ENCODE measurements around the gene EIF1AD. TPM values are rescaled to one million over a fixed set of nuclear protein-coding genes. Genes with fewer than 3 reads are reported as not detected.
"Not testable (repeated sequence)": the region's sequence is repeated elsewhere in the genome, so short reads cannot be mapped to it uniquely, and the experiment has no call there.

The EIF1AD gene
- total and polyA plus RNA-seq, 9 donors, result 15.2 to 42.1 (median 30.2) TPM

GRCh38 chr11:66026017-66026529, 24.1 kb upstream of the EIF1AD start, which contains the start of gene CATSPER1:
Gene CATSPER1 (minus strand): TSS chr11:66026479. CDS start chr11:66026379, 100 bp downstream.
- Histone ChIP-seq H3K4me1 (ENCODE audit: insufficient read depth) (no peaks in the 10 kb centered on the region), H3K27ac (no peak within 1 kb of the TSS), H3K4me3 (no peak within 1 kb of the TSS), H3K36me3 (no peaks in the 10 kb centered on the region), H3K9me3 (no peaks in the 10 kb centered on the region), H3K27me3 (no peaks in the 10 kb centered on the region)
- no peak for DNase-seq
- TF ChIP-seq CTCF (IDR thresholded peaks at IDR 0.05), result no peak
- no peak for TF ChIP-seq EP300 (IDR thresholded peaks at IDR 0.05)
- TF ChIP-seq POLR2A (IDR thresholded peaks at IDR 0.05), result no peak
- intact Hi-C loops (cut with DNase I), result no loop called here
- WGBS, 3 donors, result 84 to 88% (median 86%) methylated on average over 18 of the region's 18 CpGs

- H3K4me3 ChIP-seq; DNase-seq; H3K9me3 ChIP-seq; H3K27me3 ChIP-seq; intact Hi-C loops (cut with DNase I); H3K27ac ChIP-seq; H3K36me3 ChIP-seq; H3K4me1 ChIP-seq (ENCODE audit: insufficient read depth): not testable (repeated sequence)
- 68 to 84% (median 83%) methylated on average over 5 of the region's 5 CpGs for WGBS, 3 donors
Measured at GRCh38 chr11:66023186-66023440, 21.2 kb upstream of the EIF1AD start.

- H3K27ac ChIP-seq, result no peak overlapping the region
- peak; percentile 50 to 84 (median 70) for DNase-seq
Measured at GRCh38 chr11:66022401-66023185, 20.6 kb upstream of the EIF1AD start.

GRCh38 chr11:66020618-66021357, 18.8 kb upstream of the EIF1AD start:
- DNase-seq, result no peak
- no peak overlapping the region for H3K4me3 ChIP-seq
- no peaks in the 10 kb centered on the region for H3K36me3 ChIP-seq
- no peaks in the 10 kb centered on the region for H3K4me1 ChIP-seq (ENCODE audit: insufficient read depth)
- intact Hi-C loops (cut with DNase I), result no loop called here
- H3K9me3 ChIP-seq, result no peaks in the 10 kb centered on the region
- H3K27ac ChIP-seq, result no peak overlapping the region
- TF ChIP-seq EP300 (IDR thresholded peaks at IDR 0.05) (no peak), POLR2A (IDR thresholded peaks at IDR 0.05) (no peak), CTCF (IDR thresholded peaks at IDR 0.05) (no peak)
- 81 to 83% (median 81%) methylated on average over 25 of the region's 25 CpGs for WGBS, 3 donors
- H3K27me3 ChIP-seq, result no peaks in the 10 kb centered on the region

More at GRCh38 chr11:66022401-66023185, 20.6 kb upstream of the EIF1AD start:
- WGBS, 3 donors, result 15 to 21% (median 15%) methylated on average over 46 of the region's 46 CpGs
- intact Hi-C loops (cut with DNase I), result no loop called here
- Histone ChIP-seq H3K9me3 (no peaks in the 10 kb centered on the region), H3K4me1 (ENCODE audit: insufficient read depth) (no peaks in the 10 kb centered on the region), H3K36me3 (no peaks in the 10 kb centered on the region), H3K4me3 (no peak overlapping the region), H3K27me3 (no peaks in the 10 kb centered on the region)
- TF ChIP-seq EP300 (IDR thresholded peaks at IDR 0.05), result no peak
- peak; percentile 80 to 90 (median 80) for TF ChIP-seq CTCF (IDR thresholded peaks at IDR 0.05)
- no peak for TF ChIP-seq POLR2A (IDR thresholded peaks at IDR 0.05)

GRCh38 chr11:66020212-66020611, 18.3 kb upstream of the EIF1AD start:
- no peak overlapping the region for H3K4me3 ChIP-seq
- H3K4me1 ChIP-seq (ENCODE audit: insufficient read depth), result no peaks in the 10 kb centered on the region
- no peaks in the 10 kb centered on the region for H3K27me3 ChIP-seq
- no peaks in the 10 kb centered on the region for H3K36me3 ChIP-seq
- intact Hi-C loops (cut with DNase I), result no loop called here
- H3K27ac ChIP-seq, result no peak overlapping the region
- no peak for TF ChIP-seq POLR2A (IDR thresholded peaks at IDR 0.05)
- no peak for TF ChIP-seq EP300 (IDR thresholded peaks at IDR 0.05)
- DNase-seq, result no peak
- WGBS, 3 donors, result 44 to 46% (median 45%) methylated on average over 8 of the region's 8 CpGs
- no peaks in the 10 kb centered on the region for H3K9me3 ChIP-seq
